Smooth muscle cell (in vitro differentiated cells): ENCODE data around the gene FAM110D. TPM values are rescaled to one million over a fixed set of nuclear protein-coding genes. Genes with fewer than 3 reads are reported as not detected.

Source experiments
- DNase-seq: peaks from one replicate; lab custom pipeline; 2025; ENCODE audit not compliant: unreplicated experiment; lab: John Stamatoyannopoulos, UW
- H2AFZ ChIP-seq: fragments of 200-600 bp; sonication (generic); 2 replicates; pipeline ENCODE4 v1.6.0; 2016; ENCODE audit warnings: antibody characterized with exemption, low read depth, mild to moderate bottlenecking
- H3F3A ChIP-seq: fragments of 200-600 bp; sonication (generic); 2 replicates; pipeline ENCODE4 v1.6.0; 2017; ENCODE audit warnings: antibody characterized with exemption, low read depth
- H3K27ac ChIP-seq: fragments of 200-600 bp; sonication (generic); 2 replicates; pipeline ENCODE4 v1.5.1; 2016; ENCODE audit warnings: low read depth, mild to moderate bottlenecking
- H3K27me3 ChIP-seq: fragments of 200-600 bp; sonication (generic); 2 replicates; pipeline ENCODE4 v1.6.1; 2016; ENCODE audit warnings: low read depth, mild to moderate bottlenecking
- H3K36me3 ChIP-seq: fragments of 200-600 bp; sonication (generic); 2 replicates; pipeline ENCODE4 v1.5.1; 2016; ENCODE audit warnings: low read depth
- H3K4me1 ChIP-seq: fragments of 200-600 bp; sonication (generic); 2 replicates; pipeline ENCODE4 v1.5.1; 2016; ENCODE audit warnings: low read depth
- H3K4me2 ChIP-seq: fragments of 200-600 bp; sonication (generic); 2 replicates; pipeline ENCODE4 v1.6.0; 2016; ENCODE audit warnings: mild to moderate bottlenecking
- H3K4me3 ChIP-seq: fragments of 200-600 bp; sonication (generic); 2 replicates; pipeline ENCODE4 v1.5.1; 2016; ENCODE audit warnings: mild to moderate bottlenecking
- H3K79me2 ChIP-seq: fragments of 200-600 bp; sonication (generic); 2 replicates; pipeline ENCODE4 v1.6.0; 2016; ENCODE audit warnings: low read depth, mild to moderate bottlenecking
- H3K9ac ChIP-seq: fragments of 200-600 bp; sonication (generic); 2 replicates; pipeline ENCODE4 v1.6.0; 2016; ENCODE audit warnings: low read depth
- H3K9me3 ChIP-seq: fragments of 200-600 bp; sonication (generic); replicated peaks from 2 replicates; pipeline ENCODE4 v1.5.1; 2016; ENCODE audit warnings: low read depth
- H4K20me1 ChIP-seq: fragments of 200-600 bp; sonication (generic); 2 replicates; pipeline ENCODE4 v1.6.0; 2016; ENCODE audit warnings: low read depth
- WGBS: methylation state at CpG from one replicate; pipeline ENCODE4 v1.1.7; 2016; ENCODE audit warnings: low lambda C conversion rate; 5-methylcytosine and 5-hydroxymethylcytosine counted together
- polyA plus RNA-seq: library from polyadenylated mRNA; unstranded; fragments of >200 nt; fragmentation: Nextera tagmentation; extraction: Ambion mirVana; gene quantifications from 2 replicates; pipeline ENCODE4 v1.2.1, GENCODE V29; 2016
- total RNA-seq: library from RNA; depleted of rRNA; stranded (reverse); fragments of >200 nt; gene quantifications from 2 replicates; pipeline ENCODE4 v1.2.3, GENCODE V29; 2014
- TF ChIP-seq, protein P1 (sequence below): fragments of 200-600 bp; sonication (generic); IDR thresholded peaks from 2 replicates; pipeline ENCODE4 v1.5.1; 2017; ENCODE audit warnings: borderline replicate concordance, mild to moderate bottlenecking, antibody characterized with exemption; ENCODE audit not compliant: insufficient read depth, poor library complexity, severe bottlenecking

The FAM110D gene
- total and polyA plus RNA-seq, 2 experiments from 2014 or later: not detected

DNA sequence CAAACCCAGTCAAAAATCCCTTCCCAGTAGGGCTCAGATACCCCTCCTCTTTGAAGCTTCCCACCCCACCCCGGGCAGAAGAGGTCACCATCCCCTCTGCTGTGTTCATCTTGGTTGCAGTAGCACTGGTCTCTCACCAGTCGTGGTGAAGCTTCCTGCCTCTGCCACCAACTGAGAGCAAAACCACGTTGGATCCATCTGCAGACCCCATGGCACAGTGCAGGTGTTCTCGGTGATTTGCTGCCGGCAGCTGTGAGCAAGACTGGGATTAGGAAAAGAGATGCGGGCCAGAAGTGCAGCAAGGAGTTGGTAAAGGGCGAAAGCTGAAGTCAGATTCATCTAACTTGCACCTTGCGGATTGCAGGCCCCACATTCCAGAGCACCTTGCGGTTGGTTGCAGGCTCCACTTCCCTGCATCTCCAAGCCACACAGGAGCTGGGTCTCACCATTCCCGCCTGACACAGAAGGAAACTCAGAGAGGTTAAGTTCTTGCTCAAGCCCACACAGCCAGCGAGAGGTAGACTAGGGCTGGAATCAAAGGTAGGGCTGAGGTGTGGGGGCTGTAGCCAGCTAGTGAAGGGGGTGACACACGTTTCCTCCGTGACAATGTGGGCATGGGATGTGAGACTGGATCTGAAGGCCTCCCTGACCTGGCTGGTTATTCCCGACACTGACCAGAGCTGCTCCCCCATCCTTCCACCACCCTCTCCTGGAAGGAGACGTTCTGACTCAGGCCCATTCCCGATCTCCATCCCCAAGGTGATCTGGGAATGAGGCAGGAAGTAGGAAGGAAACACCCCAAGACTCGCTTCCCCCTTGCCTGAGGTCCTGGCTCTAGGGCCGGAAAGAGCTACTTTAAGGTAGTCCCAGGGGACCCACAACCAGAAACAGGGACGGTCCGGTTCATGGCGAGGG lies 3.3 kb upstream of the FAM110D start:
- H3K4me2 ChIP-seq: no peak overlapping the region
- H3F3A ChIP-seq: no peaks in the 10 kb centered on the region
- H3K27ac ChIP-seq: no peak overlapping the region
- H2AFZ ChIP-seq: no peak overlapping the region
- DNase-seq: no peak
- TF ChIP-seq, protein P1, sequence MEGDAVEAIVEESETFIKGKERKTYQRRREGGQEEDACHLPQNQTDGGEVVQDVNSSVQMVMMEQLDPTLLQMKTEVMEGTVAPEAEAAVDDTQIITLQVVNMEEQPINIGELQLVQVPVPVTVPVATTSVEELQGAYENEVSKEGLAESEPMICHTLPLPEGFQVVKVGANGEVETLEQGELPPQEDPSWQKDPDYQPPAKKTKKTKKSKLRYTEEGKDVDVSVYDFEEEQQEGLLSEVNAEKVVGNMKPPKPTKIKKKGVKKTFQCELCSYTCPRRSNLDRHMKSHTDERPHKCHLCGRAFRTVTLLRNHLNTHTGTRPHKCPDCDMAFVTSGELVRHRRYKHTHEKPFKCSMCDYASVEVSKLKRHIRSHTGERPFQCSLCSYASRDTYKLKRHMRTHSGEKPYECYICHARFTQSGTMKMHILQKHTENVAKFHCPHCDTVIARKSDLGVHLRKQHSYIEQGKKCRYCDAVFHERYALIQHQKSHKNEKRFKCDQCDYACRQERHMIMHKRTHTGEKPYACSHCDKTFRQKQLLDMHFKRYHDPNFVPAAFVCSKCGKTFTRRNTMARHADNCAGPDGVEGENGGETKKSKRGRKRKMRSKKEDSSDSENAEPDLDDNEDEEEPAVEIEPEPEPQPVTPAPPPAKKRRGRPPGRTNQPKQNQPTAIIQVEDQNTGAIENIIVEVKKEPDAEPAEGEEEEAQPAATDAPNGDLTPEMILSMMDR: no peak
- no peaks in the 10 kb centered on the region for H4K20me1 ChIP-seq
- WGBS: 57% methylated on average over 21 of the region's 21 CpGs
- H3K27me3 ChIP-seq: peaks cover 15% of the 10 kb centered on the region
- no peaks in the 10 kb centered on the region for H3K79me2 ChIP-seq
- H3K9me3 ChIP-seq: no peaks in the 10 kb centered on the region
- H3K4me3 ChIP-seq: no peak overlapping the region
- peaks cover 21% of the 10 kb centered on the region for H3K4me1 ChIP-seq
- H3K36me3 ChIP-seq: no peaks in the 10 kb centered on the region
- H3K9ac ChIP-seq: no peak overlapping the region

DNA sequence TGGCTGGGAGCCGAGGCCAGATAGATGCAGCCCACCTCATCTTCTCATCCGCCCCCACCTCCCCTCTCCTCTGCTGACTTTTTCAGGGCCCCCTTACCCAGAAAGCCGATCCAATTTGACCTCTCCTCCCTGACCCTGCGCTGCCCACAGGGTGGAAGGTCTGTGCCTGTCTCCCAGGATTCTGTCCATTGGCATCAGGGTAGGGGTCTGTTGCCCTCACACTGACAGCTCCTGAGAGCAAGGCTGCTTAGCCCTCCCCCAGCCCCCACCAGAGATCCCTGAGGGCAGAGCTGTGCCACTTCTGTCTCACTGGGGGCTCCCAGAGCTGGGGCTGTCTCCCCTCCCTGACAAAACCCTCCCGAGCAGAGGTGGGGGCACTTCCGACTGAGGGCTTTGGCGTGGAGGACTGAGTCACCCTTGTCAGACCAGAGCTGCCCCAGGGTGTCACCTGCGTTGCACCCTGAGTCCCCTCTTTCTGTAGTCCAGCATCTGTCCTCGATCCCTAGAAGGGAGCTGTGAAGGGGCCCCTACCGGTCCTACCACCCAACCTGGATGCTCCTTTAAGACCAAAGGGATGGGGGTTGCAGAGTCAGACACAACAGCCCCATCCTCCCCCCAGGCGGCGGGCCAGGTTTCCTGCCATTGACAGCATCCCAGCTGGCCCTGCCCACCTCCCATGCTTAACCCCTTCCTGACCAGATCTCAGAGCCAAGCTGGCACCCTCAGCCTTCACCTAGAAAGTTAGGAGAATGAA lies 2.4 kb upstream of the FAM110D start:
- Histone ChIP-seq H3K4me1 (peaks cover 29% of the 10 kb centered on the region), H3K27ac (no peak overlapping the region), H2AFZ (no peak overlapping the region), H3K79me2 (no peaks in the 10 kb centered on the region), H3K9ac (no peak overlapping the region), H4K20me1 (no peaks in the 10 kb centered on the region), H3K27me3 (peaks cover 15% of the 10 kb centered on the region), H3K36me3 (no peaks in the 10 kb centered on the region), H3K4me3 (no peak overlapping the region), H3K9me3 (no peaks in the 10 kb centered on the region), H3F3A (no peaks in the 10 kb centered on the region), H3K4me2 (no peak overlapping the region)
- WGBS: 24% methylated on average over 12 of the region's 12 CpGs
- TF ChIP-seq, protein P1: no peak
- no peak for DNase-seq

DNA sequence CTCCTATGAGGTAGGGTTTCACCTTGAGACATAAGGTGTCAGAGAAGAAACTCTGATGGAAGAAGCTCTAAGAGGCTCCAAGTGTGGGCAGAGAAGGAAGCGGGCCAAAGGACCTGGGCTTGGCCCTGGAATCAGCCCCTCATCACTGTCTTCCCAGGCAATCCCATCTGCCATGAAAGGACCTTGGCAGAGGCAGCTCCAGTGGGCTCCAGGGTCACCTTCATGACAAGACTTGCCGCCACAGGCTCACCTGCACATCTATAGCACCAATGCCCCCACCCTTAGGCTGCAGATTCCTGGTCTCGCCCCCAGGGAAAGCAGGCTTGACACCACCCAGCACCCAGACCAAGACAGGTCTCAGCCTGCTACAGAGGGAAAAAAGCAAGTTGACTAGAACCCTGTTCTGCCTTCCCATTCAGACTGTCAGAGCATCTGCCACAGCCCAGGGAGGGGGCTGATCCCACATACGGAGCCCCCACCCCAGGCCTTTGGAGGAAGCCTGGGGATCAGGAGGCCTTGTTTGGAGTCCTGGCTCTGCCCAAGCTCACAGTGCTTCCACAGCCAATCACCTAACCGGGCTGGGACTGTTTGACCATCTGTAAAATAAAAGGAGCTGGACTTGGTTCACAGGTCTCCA lies 490 bp upstream of the FAM110D start:
- Histone ChIP-seq H3F3A (no peaks in the 10 kb centered on the region), H3K27me3 (peaks cover 15% of the 10 kb centered on the region), H3K9me3 (no peaks in the 10 kb centered on the region), H2AFZ (no peak overlapping the region), H3K9ac (no peak overlapping the region), H3K36me3 (no peaks in the 10 kb centered on the region), H3K4me1 (peaks cover 33% of the 10 kb centered on the region), H3K4me3 (no peak overlapping the region), H3K27ac (no peak overlapping the region), H3K79me2 (no peaks in the 10 kb centered on the region), H4K20me1 (no peaks in the 10 kb centered on the region), H3K4me2 (no peak overlapping the region)
- no peak for DNase-seq
- TF ChIP-seq, protein P1: no peak
- WGBS: 74% methylated on average over 5 of the region's 5 CpGs
